Measurements from ENCODE around the gene CFAP46.
"Not testable (repeated sequence)": the region's sequence is repeated elsewhere in the genome, so short reads cannot be mapped to it uniquely, and the experiment has no call there.

- TF ChIP-seq CHD2 (IDR thresholded peaks at IDR 0.05; ENCODE audit: borderline replicate concordance, low read depth, low read length); SRF (IDR thresholded peaks at IDR 0.05; ENCODE audit: low read depth in 2 of 2, low read length in 2 of 2); EP300 (IDR thresholded peaks at IDR 0.05; ENCODE audit: borderline replicate concordance in 1 of 2, control insufficient read depth in 1 of 2, low read depth in 2 of 2, low read length in 2 of 2); EZH2 (IDR thresholded peaks at IDR 0.05; ENCODE audit: borderline replicate concordance, control insufficient read depth, low read depth, low read length); E2F4 (IDR thresholded peaks at IDR 0.05; ENCODE audit: low read depth, low read length); CREB1 (IDR thresholded peaks at IDR 0.05; ENCODE audit: low read depth); POLR2A (IDR thresholded peaks at IDR 0.05; ENCODE audit: low read depth, low read length); LARP7 (IDR thresholded peaks at IDR 0.05): not testable (repeated sequence)
- TF ChIP-seq, protein P1, sequence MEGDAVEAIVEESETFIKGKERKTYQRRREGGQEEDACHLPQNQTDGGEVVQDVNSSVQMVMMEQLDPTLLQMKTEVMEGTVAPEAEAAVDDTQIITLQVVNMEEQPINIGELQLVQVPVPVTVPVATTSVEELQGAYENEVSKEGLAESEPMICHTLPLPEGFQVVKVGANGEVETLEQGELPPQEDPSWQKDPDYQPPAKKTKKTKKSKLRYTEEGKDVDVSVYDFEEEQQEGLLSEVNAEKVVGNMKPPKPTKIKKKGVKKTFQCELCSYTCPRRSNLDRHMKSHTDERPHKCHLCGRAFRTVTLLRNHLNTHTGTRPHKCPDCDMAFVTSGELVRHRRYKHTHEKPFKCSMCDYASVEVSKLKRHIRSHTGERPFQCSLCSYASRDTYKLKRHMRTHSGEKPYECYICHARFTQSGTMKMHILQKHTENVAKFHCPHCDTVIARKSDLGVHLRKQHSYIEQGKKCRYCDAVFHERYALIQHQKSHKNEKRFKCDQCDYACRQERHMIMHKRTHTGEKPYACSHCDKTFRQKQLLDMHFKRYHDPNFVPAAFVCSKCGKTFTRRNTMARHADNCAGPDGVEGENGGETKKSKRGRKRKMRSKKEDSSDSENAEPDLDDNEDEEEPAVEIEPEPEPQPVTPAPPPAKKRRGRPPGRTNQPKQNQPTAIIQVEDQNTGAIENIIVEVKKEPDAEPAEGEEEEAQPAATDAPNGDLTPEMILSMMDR (IDR thresholded peaks at IDR 0.05 in 2 of 3, conservative IDR thresholded peaks at IDR 0.05 in 1 of 3; ENCODE audit: control insufficient read depth in 2 of 3, extremely low read depth in 1 of 3, insufficient read depth in 1 of 3, low read depth in 3 of 3, low read length in 3 of 3), result not testable (repeated sequence)
Observed at GRCh38 chr10:132930701-132931100, 11.7 kb downstream of the CFAP46 start.
